GM18517 (cell line): Measurements from ENCODE around the gene ZFP69.

Source experiments
- ATAC-seq: cut with Tn5 transposase; IDR thresholded peaks from one replicate; pipeline ENCODE4 v1.9.1; 2021; ENCODE audit warnings: mild to moderate bottlenecking, moderate library complexity; ENCODE audit not compliant: unreplicated experiment

The ZFP69 gene

DNA sequence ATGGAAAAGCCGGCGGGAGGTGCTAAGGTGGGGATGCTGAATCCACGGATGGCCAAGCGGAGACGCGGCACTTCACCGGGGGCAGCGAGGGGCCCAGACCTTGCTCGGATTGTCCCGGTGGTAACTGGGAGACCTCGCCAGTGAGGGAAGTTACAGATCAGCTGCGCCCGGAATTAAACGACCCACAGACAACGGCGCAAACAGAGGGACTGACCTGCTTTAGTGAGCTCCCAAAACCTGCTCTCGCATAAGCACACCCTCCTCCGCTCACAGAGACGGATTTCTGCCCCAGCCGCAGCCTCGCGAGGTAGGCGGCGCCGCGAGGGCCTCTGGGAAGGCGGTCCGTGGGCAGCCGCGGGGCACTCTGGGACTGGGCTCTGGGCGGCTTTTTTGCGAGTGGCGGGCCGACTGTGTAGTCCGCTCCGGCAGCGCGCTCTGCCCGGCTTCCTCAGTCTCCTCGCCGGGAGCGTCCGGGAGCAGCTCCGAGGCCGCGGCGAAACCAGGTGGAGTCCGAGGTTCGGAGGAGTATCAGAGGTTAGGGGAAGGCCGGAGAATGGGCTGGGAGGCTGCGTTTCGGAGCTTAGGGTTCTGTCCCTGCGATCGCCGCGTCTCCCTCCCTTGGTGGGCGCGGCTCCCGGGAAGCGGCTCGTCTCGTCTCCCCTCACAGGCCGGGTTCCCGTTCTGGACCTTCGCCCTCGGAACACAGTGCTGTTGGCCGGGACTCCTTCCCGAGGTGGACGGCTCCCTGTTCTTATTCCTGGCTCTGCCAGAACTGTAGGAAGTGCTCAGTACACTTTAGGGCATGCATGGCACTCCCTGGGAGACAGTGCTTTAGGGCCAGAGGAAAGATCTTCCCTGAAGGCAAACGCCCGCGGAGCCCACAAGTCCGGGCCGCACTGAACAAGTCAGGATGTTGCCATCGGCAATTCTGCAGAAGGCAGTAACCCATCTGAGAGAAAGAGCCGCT is 31.6 kb downstream of the ZFP69 start, which contains the start of gene EXO5:
EXO5 (plus strand) TSS at position 393 of the 967 bp plus-strand sequence. CDS start 5,778 bp downstream, outside the sequence.
- peak; percentile 79 for ATAC-seq

DNA sequence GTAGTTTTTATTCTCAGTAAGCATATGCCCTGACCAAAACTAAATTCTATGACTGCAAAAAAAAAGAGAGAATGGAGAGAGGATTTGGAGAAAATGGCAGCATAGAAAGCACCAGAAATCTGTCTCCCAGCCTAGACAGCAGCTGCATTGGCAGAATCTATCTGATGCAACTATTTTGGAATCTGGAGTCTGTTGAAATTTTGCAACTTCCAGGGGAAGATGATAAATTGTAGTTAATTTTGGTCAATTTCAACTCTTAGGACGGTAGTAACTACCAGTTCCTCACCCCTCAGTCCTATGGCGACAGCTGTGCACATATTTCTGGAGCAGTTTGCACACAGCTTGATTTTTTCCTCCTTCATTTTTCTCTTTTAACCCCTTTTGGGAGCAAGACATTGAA is 42.4 kb downstream of the ZFP69 start:
- ATAC-seq, result no peak

DNA sequence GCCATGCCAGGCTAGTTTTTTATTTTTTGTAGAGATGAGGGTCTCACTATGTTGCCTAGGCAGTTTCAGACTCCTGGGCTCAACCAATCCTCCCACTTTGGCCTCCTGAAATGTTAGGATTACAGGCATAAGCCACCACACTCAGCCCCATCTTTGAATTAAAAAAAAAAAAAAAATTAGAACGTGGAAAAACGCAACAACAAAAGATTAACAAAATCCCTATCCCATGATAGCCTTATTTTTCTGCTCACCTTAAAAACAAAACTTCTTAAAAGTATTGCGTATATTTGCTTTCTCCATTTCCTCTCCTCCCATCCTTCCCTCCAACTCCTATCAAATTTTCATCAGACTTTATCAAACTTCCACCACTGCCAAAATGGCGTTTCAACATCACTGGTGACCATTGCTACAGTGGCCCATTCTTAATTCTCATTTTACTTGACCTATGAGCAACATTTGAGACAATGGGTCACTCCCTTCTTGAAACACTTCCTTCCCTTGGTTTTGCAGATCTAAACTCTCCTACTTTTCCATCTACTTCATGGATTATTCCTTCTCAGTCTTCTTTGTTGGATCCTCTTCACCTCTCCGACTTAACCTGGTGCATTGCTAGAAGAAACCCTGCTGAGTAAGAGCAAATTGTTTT is 53.8 kb downstream of the ZFP69 start:
- peak; percentile 14 for ATAC-seq

DNA sequence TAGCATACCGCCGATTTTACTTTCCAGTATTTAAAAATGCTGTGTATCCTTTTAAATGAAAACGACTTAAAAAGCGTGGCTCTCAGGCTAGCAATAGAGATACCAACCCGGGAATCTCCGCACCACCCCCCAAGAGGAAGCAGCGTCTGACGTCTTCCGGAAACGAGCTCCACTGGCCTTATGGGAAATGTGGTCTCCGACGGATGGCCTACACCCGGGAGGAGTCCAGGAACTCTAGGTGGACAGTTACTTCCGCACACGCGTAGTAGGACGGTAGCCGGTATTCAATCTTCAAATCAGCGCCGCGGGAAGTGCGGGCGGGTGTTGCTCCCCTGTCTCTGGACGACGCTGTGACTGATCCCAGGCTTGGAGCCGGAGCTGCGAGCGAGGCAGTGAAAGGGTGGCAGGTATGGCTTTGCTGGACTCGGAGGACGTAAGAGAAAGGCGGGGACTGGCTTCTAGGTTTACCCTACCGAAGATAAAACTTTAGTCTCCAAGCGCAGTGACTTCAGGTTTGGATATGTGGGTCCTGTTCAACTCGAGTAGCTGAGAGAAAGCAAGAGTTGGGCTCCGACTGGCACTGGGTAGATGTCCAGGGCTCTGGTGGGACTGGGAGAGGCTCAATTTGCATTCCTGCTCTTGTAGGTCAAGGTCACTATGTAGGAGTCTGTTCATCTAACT is 54.4 kb downstream of the ZFP69 start, which contains the start of gene ZNF684:
ZNF684 (plus strand) TSS at position 257 of the 681 bp plus-strand sequence. CDS start 1,530 bp downstream, outside the sequence.
- peak; percentile 93 for ATAC-seq

DNA sequence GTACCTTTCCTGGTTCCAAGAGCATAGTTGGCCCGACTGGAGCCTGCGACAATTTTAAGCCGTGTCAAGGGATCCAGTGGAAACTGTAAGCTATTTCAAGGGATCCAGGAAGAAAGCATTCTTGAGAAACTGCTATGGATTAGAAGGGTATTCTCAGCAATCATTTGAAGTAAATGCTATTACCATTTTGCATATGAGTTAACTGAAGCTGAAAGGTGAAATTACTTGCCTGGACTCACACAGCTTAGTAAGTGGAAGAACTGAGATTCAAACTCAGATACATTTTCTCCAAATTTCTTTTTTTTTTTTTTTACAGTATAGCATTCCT is 54.9 kb downstream of the ZFP69 start:
- no peak for ATAC-seq

DNA sequence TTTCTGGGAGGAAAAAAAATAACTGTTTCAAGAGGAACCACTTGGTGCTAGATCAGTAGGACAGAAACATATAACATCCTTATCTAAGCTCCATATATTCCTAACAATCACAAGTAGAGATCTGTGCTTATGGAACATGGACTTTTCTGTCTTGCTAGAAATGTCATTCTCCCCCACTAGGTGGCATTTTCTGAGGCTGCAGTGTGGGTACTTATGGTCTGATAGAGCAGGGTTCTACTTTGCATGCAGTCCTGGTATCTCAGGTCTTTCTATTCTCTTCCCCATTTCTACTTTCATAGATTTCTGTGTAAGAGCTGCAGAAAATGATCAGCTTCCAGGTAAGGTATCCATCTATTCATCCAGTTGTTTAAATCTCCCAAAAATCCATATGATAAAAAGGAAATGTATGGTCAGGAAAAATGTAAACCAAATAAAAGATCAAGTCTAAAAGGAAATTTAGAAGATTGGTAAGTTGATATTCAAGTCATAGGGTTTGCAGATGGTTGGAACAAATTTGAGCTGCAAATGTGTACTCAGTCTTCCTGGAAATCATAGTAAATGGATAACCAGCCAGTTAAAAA is 55.8 kb downstream of the ZFP69 start:
- no peak for ATAC-seq

DNA sequence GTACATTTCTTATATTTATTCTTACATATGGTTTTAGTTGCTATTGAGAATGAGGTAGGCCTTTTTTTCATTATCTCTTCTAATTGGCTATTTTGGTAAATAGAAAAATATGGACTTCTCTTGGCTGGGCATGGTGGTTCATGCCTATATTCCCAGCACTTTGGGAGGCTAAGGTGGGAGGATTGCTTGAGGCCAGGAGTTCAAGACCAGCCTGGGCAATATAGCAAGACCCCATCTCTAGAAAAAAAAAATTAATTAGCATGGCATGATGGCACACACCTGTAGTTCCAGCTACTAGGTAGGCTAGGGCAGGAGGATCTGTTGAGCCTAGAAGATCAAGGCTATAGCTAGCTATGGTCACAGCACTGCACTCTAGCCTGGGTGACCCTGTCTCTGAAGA is 57.5 kb downstream of the ZFP69 start:
- no peak for ATAC-seq

DNA sequence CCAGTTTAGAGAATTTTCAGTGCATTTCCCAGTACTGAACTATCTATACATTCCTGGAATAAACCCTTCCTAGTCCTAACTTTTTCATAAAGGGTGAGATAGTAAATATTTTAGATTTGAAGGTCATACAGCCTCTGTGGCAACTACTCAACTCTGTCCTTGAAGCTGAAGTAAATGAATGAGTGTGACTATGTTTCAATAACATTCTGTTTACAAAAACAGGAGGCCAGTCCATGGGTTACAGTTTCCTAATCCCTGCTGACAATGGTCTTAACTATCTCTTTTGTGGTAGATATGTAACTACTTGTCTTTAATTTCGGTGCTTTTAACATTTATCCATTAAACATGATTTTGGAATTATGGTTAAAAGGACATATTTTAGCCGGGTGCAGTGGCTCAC is 58.6 kb downstream of the ZFP69 start:
- no peak for ATAC-seq

DNA sequence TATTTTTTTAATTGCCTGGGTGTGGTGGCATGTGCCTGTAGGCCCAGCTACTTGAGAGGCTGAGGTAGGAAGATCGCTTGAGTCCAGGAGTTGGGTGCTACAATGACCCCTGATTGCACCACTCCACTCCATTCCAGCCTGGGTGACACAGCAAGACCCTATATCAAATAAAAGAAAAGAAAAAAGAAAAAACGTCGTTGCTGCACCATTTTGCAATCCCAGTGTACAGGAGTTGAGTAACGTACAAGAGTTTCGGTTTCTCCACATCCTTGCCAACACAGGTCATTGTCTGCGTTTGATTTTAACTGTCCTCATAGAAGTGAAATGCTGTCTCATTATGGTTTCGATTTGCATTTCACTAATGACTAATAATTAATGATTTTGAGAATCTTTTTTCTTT is 62.2 kb downstream of the ZFP69 start:
- no peak for ATAC-seq
